Vagina (tissue), 2 donors: ENCODE measurements around the gene C17orf113.

ENCODE experiments used
- POLR2A ChIP-seq, 2 donors: fragments of 450-650 bp; IDR thresholded peaks; one replicate each; pipeline ENCODE4 v1.6.1; 2017; ENCODE audit warnings: antibody characterized with exemption in 2 of 2, mild to moderate bottlenecking in 2 of 2, moderate library complexity in 2 of 2
- POLR2AphosphoS5 ChIP-seq, 2 donors: sonication (generic); formaldehyde crosslinking; IDR thresholded peaks; one replicate each; pipeline ENCODE4 v1.9.0; 2017; ENCODE audit warnings: antibody characterized with exemption in 2 of 2, mild to moderate bottlenecking in 2 of 2, low read depth in 1 of 2; ENCODE audit not compliant: insufficient read depth in 1 of 2
- TF ChIP-seq, protein P1 (sequence below), 3 experiments: fragments of 450-650 bp in 2 of 3; fragments of 200-600 bp in 1 of 3; sonication (generic) in 1 of 3; IDR thresholded peaks; one replicate each; pipeline ENCODE4 v1.5.1; 2017 to 2019; ENCODE audit warnings: antibody characterized with exemption in 3 of 3, mild to moderate bottlenecking in 2 of 3, moderate library complexity in 2 of 3

DNA sequence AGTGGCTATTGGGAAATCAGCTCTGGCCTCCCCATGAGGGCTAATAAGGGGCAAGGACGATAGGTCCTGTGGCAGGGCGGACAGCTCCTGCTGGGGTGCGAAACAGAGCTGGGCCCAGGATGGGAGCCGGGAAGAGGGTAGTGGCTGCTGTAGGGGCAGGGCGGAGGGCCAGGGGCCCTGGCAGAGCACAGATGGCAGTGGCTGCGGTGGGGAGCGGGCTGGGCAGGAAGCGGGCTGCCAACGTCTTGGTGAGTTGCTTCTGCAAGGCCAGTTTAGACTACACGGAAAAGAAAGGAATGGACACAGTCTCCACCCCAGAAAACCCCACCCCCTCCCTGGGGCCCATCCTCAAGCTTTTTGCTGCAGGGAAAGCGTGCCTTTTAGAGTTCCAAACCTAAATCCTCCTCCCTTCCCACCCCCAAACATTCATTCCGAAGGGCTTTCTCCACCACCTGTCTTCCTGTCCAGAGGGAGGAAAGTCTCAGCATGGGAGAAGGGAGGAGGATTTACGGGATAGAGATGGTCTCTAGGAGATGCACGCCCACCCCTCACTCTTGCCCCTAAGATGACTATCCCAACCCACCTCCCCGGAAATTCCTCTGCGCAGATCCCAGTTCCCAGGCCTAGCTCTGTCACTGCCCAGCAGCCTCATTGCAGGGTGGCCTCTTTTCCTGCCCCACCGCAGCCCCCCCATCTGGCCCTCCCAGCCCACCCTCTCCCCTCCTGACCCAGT, 23.4 kb downstream of the C17orf113 start:
- no peak for TF ChIP-seq POLR2A (IDR thresholded peaks at IDR 0.05)
- no peak for TF ChIP-seq POLR2AphosphoS5 (IDR thresholded peaks at IDR 0.05; ENCODE audit: insufficient read depth in 1 of 2, low read depth in 1 of 2)
- TF ChIP-seq, protein P1, sequence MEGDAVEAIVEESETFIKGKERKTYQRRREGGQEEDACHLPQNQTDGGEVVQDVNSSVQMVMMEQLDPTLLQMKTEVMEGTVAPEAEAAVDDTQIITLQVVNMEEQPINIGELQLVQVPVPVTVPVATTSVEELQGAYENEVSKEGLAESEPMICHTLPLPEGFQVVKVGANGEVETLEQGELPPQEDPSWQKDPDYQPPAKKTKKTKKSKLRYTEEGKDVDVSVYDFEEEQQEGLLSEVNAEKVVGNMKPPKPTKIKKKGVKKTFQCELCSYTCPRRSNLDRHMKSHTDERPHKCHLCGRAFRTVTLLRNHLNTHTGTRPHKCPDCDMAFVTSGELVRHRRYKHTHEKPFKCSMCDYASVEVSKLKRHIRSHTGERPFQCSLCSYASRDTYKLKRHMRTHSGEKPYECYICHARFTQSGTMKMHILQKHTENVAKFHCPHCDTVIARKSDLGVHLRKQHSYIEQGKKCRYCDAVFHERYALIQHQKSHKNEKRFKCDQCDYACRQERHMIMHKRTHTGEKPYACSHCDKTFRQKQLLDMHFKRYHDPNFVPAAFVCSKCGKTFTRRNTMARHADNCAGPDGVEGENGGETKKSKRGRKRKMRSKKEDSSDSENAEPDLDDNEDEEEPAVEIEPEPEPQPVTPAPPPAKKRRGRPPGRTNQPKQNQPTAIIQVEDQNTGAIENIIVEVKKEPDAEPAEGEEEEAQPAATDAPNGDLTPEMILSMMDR (IDR thresholded peaks at IDR 0.05): no peak
